ENCODE measurements around the gene CDH18.

CDH18 gene

GRCh38 chr5:19555876-19556275, 432.1 kb downstream of the CDH18 start:
- H3K27me3 ChIP-seq = no peaks in the 10 kb centered on the region
- no peaks in the 10 kb centered on the region for H3K36me3 ChIP-seq
- no peak overlapping the region for H3K27ac ChIP-seq
- H3K4me2 ChIP-seq = no peak overlapping the region
- 0 out of 20 replicates have a peak, but pooled peaks cover 0 to 4% (median 0%) of the 10 kb centered on the region in 10 experiments for H3K4me1 ChIP-seq
- H3K9me3 ChIP-seq (replicated peaks in 1 of 11) = peaks cover 0 to 6% (median 0%) of the 10 kb centered on the region in 11 experiments; a peak in 1 of 22 replicates
- H4K20me1 ChIP-seq = no peaks in the 10 kb centered on the region
- TF ChIP-seq Cebpa-rat (IDR thresholded peaks at IDR 0.05) = no peak
- no peak overlapping the region for H3K4me3 ChIP-seq
- no peak overlapping the region for H3K9ac ChIP-seq

- TF ChIP-seq Cebpa-rat (IDR thresholded peaks at IDR 0.05) = no peak
- no peak overlapping the region for H3K4me2 ChIP-seq
- H3K9ac ChIP-seq = no peak overlapping the region
- no peak overlapping the region for H3K27ac ChIP-seq
- H3K9me3 ChIP-seq (replicated peaks in 1 of 11) = peaks cover 0 to 6% (median 0%) of the 10 kb centered on the region in 11 experiments; a peak in 1 of 22 replicates
- H3K36me3 ChIP-seq = no peaks in the 10 kb centered on the region
- H3K4me1 ChIP-seq = 0 out of 20 replicates have a peak, but pooled peaks cover 0 to 4% (median 0%) of the 10 kb centered on the region in 10 experiments
- H3K27me3 ChIP-seq = no peaks in the 10 kb centered on the region
- no peak overlapping the region for H3K4me3 ChIP-seq
- no peaks in the 10 kb centered on the region for H4K20me1 ChIP-seq
Observed at GRCh38 chr5:19555436-19555835, 432.6 kb downstream of the CDH18 start.

DNA sequence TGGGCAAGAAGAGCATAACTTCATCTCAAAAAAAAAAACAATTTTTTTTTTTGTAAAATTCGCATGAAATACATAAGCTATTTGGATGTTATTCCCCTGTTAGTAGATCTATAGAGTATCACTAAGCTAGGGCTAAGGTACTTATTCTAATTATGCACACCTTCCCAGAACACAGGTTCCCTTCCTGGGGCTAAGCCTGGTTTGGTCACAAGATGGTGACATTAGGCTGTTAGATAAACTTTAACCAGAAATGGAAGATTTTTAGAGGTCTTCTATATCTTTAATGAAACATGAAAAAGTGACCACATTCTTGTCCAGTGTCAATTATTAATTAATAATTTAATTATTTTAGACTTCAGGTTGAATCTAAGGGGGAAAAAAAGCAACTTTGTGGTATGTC, 433.5 kb downstream of the CDH18 start:
- no peaks in the 10 kb centered on the region for H3K27me3 ChIP-seq
- H3K27ac ChIP-seq = no peak overlapping the region
- H3K4me3 ChIP-seq = no peak overlapping the region
- H3K4me1 ChIP-seq = 0 out of 20 replicates have a peak, but pooled peaks cover 0 to 4% (median 0%) of the 10 kb centered on the region in 10 experiments
- peaks cover 0 to 6% (median 0%) of the 10 kb centered on the region in 11 experiments; a peak in 1 of 22 replicates for H3K9me3 ChIP-seq (replicated peaks in 1 of 11)
- H3K4me2 ChIP-seq = no peak overlapping the region
- H4K20me1 ChIP-seq = no peaks in the 10 kb centered on the region
- no peak for TF ChIP-seq Cebpa-rat (IDR thresholded peaks at IDR 0.05)
- no peaks in the 10 kb centered on the region for H3K36me3 ChIP-seq
- no peak overlapping the region for H3K9ac ChIP-seq

GRCh38 chr5:19547640-19548039, 440.4 kb downstream of the CDH18 start:
- Histone ChIP-seq H3K27me3 (no peaks in the 10 kb centered on the region), H3K27ac (no peak overlapping the region), H3K9ac (no peak overlapping the region), H3K4me2 (no peak overlapping the region), H3K4me1 (no peaks in the 10 kb centered on the region), H3K4me3 (no peak overlapping the region), H3K9me3 (replicated peaks in 1 of 11) (no peaks in the 10 kb centered on the region), H4K20me1 (no peaks in the 10 kb centered on the region), H3K36me3 (no peaks in the 10 kb centered on the region)
- TF ChIP-seq Cebpa-rat (IDR thresholded peaks at IDR 0.05) = no peak

DNA sequence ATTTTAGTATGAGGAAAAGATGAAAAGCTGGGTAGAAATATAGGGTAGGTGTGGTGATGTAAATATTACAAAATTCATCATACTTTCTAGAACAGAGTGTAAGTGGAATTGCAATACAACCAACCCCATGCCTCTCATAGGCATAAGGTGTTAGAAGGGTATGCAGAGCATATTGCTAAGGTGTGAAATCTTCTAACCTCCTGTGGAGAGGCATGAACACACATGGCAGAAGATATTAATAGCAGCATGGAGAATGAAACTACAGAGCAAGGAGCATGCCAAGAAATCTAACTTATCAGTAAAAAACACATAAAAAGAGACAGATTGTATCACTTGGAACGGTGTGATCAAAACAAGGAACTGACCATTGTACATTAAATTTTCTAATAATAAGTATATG, 441.5 kb downstream of the CDH18 start:
- H3K27ac ChIP-seq = no peak overlapping the region
- H3K27me3 ChIP-seq = no peaks in the 10 kb centered on the region
- no peaks in the 10 kb centered on the region for H3K36me3 ChIP-seq
- H3K4me1 ChIP-seq = no peaks in the 10 kb centered on the region
- no peaks in the 10 kb centered on the region for H4K20me1 ChIP-seq
- H3K9me3 ChIP-seq (replicated peaks in 1 of 11) = no peaks in the 10 kb centered on the region
- TF ChIP-seq Cebpa-rat (IDR thresholded peaks at IDR 0.05) = no peak
- H3K4me3 ChIP-seq = no peak overlapping the region
- no peak overlapping the region for H3K4me2 ChIP-seq
- no peak overlapping the region for H3K9ac ChIP-seq

DNA sequence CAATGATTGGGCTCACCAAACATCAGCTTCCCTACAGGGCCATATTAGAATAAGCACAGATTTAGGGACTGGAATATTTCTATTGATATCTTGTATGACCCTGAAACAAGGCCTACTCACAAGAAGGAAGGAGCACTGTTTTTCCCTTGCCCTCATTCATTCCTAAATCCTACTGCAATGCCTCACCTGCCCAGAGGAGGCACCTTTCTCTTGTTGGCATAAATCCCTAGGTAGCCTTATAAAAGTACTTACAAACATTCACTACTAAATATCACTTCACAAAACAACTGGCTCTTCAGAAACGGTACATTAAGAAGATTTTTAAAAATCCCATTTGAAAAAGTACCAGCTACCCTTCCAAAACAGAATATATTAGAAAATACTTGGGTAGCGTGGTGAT, 449.4 kb downstream of the CDH18 start:
- H3K9ac ChIP-seq = no peak overlapping the region
- no peak for TF ChIP-seq Cebpa-rat (IDR thresholded peaks at IDR 0.05)
- no peaks in the 10 kb centered on the region for H3K36me3 ChIP-seq

DNA sequence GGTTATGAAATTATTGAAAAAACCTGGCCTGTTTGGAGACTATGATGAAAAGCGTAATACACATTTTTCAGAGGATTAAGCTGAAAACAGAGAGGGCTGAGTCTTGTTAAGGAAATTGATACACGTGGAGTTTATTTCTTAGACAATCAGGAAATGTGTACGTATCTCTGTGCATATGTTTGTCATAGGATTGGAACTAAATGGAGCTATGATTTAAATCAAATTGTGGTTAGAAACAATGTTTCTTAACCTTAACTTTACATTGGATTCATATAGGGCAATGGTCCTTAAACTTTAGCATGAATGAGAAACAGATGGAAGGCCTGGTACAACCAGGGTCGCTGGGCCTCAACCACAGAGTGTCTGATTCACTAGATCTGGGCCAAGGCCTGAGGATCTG, 451.6 kb downstream of the CDH18 start:
- H3K27ac ChIP-seq = no peak overlapping the region
- H3K4me3 ChIP-seq = no peak overlapping the region
- H3K27me3 ChIP-seq = no peaks in the 10 kb centered on the region
- H3K9me3 ChIP-seq (replicated peaks in 1 of 11) = peaks cover 0 to 6% (median 0%) of the 10 kb centered on the region in 11 experiments; a peak in 2 of 22 replicates
- H3K4me2 ChIP-seq = no peak overlapping the region
- H4K20me1 ChIP-seq = no peaks in the 10 kb centered on the region
- no peaks in the 10 kb centered on the region for H3K36me3 ChIP-seq
- no peak for TF ChIP-seq Cebpa-rat (IDR thresholded peaks at IDR 0.05)
- no peak overlapping the region for H3K9ac ChIP-seq
- peaks cover 0 to 4% (median 0%) of the 10 kb centered on the region in 10 experiments; a peak in 2 of 20 replicates for H3K4me1 ChIP-seq

More for the DNA sequence above, 449.4 kb downstream of the CDH18 start:
- Histone ChIP-seq H3K4me1 (no peaks in the 10 kb centered on the region), H3K4me2 (no peak overlapping the region), H3K4me3 (no peak overlapping the region), H3K27ac (no peak overlapping the region), H3K9me3 (replicated peaks in 1 of 11) (peaks cover 0 to 6% (median 0%) of the 10 kb centered on the region in 11 experiments; a peak in 2 of 22 replicates), H4K20me1 (no peaks in the 10 kb centered on the region), H3K27me3 (no peaks in the 10 kb centered on the region)

- H3K36me3 ChIP-seq = no peaks in the 10 kb centered on the region
- H3K27me3 ChIP-seq = no peaks in the 10 kb centered on the region
- TF ChIP-seq Cebpa-rat (IDR thresholded peaks at IDR 0.05) = no peak
- no peaks in the 10 kb centered on the region for H4K20me1 ChIP-seq
- H3K9me3 ChIP-seq (replicated peaks in 1 of 11) = no peaks in the 10 kb centered on the region
- H3K4me2 ChIP-seq = no peak overlapping the region
- H3K4me1 ChIP-seq = peaks cover 0 to 5% (median 0%) of the 10 kb centered on the region in 10 experiments; a peak in 2 of 20 replicates
- H3K9ac ChIP-seq = no peak overlapping the region
- H3K27ac ChIP-seq = no peak overlapping the region
- H3K4me3 ChIP-seq = no peak overlapping the region
Observed at GRCh38 chr5:19534751-19535150, 453.2 kb downstream of the CDH18 start.

DNA sequence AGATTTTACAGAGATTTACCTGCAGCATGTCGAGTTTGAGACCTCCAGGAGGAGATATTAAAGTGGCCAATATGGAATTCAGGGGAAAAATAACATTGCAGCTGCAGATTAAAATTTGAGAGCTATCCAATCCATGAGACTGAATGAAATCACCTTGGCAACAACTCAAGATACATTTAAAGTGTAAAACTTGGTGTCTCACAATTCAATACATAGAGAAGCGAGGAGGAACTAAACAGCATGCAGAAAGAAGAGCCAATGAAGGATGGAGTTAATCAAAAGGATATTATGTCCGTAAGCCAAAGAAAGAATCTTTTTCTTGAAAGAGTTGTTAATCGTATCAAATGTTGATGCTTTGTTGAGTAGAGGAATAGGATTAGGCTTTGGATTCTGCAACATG, 455.1 kb downstream of the CDH18 start:
- peaks cover 0 to 5% (median 0%) of the 10 kb centered on the region in 10 experiments; a peak in 2 of 20 replicates for H3K4me1 ChIP-seq
- H3K9ac ChIP-seq = no peak overlapping the region
- H3K27me3 ChIP-seq = no peaks in the 10 kb centered on the region
- no peak overlapping the region for H3K4me2 ChIP-seq
- no peak overlapping the region for H3K4me3 ChIP-seq
- no peaks in the 10 kb centered on the region for H4K20me1 ChIP-seq
- no peaks in the 10 kb centered on the region for H3K36me3 ChIP-seq
- no peak overlapping the region for H3K27ac ChIP-seq
- H3K9me3 ChIP-seq (replicated peaks in 1 of 11) = no peaks in the 10 kb centered on the region
- TF ChIP-seq Cebpa-rat (IDR thresholded peaks at IDR 0.05) = no peak

DNA sequence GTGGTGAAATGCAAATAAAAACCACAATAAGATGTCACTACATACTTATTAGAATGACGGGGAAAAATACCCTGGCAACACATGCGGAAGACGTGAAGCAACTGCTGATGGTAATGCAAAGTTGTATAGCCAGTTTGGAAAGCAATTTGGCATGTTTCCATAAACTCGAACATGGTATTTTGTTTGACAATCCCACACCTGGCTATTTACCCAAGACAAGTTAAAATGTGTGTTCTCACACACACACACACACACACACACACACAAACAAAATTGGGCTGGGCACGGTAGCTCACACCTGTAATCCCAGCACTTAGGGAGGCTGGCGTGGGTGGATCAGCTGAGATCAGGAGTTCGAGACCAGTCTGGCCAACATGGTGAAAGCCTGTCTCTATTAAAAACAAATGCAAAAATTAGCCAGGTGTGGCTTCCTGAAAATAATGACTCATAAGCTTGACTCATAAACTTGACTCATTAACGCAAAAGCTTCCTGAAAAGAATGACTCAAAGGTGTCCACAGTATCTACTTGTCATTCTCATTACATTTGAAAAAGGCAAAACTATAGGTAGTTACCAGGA, 456.5 kb downstream of the CDH18 start:
- Histone ChIP-seq H3K4me2 (0 out of 22 replicates have a peak overlapping the region, but pooled peaks of 2 of the 11 experiments have one; percentile 11 to 26), H3K9me3 (replicated peaks in 1 of 11) (no peaks in the 10 kb centered on the region), H3K36me3 (no peaks in the 10 kb centered on the region), H3K27me3 (no peaks in the 10 kb centered on the region), H3K27ac (no peak overlapping the region), H3K4me3 (no peak overlapping the region), H4K20me1 (no peaks in the 10 kb centered on the region), H3K4me1 (peaks cover 0 to 5% (median 0%) of the 10 kb centered on the region in 10 experiments; a peak in 2 of 20 replicates), H3K9ac (no peak overlapping the region)
- TF ChIP-seq Cebpa-rat (IDR thresholded peaks at IDR 0.05) = no peak

All from BLaER1 treated with 17β-estradiol and CSF1 and Interleukin-3, amounts not matched to agents 10 nM and 100 nM (cell line).